Activated CD4-positive, alpha-beta T cell treated with anti-CD3 and anti-CD28 coated beads, Interleukin-2, amount 50 U/mL, for 48 hours (primary cell): ENCODE data around the gene SDHAF2.
"Not testable (repeated sequence)": the region's sequence is repeated elsewhere in the genome, so short reads cannot be mapped to it uniquely, and the experiment has no call there.

Source experiments
- DNase-seq, 2 experiments: peaks; one replicate each; pipeline ENCODE4 v3.0.0-alpha.2; 2020

The SDHAF2 gene

DNA sequence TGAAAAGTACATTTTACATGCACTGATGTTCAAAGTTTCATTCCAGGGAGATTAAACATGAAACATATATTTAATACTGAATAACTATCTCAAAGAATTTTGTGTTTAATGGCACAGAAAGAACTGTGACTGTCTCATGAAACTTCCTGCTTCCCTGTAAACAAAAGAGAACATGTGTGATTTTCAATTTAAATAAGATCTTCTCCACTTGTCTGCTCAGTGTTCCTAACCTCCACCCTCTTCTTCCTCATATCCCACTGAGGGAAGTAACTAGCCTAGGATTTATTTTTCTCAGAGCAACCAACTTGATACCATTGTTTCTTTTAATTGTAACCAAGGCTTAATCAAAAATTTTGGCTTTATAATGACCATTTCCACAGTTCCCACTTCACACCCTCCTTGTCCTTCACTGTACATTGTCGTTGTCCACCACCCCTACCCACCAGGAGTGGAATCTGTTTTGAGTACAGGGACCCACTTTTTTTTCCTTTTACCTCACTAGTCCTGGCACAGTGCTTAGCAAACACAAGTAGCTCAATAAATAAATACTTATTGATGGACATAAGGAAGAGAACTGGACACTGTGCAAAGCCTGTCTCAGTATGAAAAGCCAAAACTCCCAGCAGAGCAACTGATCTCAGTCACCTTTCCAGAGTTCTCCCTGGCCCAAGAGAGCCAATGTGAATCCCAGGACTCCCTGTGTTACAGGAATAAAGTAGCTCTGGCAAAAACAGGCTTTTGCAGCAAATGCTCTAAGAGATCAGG, 4.4 kb upstream of the SDHAF2 start:
- no peak for DNase-seq

DNA sequence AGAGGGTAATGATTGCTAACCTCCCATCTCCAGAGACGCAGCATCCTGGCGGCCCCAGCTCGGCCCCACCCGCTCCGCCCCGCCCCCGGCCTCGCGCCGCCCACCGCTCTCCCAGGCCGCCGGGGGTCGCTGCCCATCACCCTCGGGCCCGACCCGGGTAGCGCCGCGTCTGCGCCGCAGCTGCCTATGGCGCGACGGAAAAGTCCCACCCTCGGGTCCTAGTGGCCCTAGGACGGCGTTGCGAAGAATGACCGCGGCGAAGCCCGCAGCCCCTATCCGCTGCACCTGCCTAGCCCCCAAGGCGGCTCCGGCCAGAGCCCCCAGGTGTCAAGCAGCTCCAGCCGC, 606 bp upstream of the SDHAF2 start:
- DNase-seq = peak; percentile 72

GRCh38 chr11:61430839-61431238, 915 bp downstream of the SDHAF2 start:
- DNase-seq = not testable (repeated sequence)

DNA sequence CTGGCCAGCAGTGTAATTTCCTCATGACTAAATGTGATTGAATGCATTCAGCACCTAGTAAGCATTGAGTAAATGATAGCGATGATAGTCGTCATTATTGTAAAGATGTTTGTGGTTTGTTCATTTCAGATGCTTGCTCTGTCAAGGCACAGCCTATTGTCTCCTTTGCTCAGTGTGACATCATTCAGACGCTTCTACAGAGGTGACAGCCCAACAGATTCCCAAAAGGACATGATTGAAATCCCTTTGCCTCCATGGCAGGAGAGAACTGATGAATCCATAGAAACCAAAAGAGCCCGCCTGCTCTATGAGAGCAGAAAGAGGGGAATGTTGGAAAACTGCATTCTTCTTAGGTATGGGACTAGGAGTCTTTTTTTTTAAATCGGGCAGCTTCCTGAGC, 7.6 kb downstream of the SDHAF2 start:
- no peak for DNase-seq

GRCh38 chr11:61439615-61440014, 9.7 kb downstream of the SDHAF2 start:
- DNase-seq = no peak

DNA sequence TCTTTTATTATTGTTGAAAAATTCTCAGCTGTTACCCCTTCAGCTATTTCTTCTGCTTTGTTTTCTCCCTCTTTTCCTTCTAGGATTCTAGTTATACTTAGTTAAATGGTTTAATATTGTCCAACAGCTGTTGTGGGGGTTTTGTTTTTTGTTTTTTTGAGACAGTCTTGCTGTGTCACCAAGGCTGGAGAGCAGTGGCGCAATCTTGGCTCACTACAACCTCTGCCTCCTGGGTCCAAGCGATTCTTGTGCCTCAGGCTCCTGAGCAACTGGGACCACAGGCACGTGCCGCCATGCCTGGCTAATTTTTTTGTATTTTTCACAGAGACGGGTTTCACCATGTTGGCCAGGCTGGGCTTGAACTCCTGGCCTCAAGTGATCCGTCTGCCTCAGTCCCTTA, 12.7 kb downstream of the SDHAF2 start:
- no peak for DNase-seq

DNA sequence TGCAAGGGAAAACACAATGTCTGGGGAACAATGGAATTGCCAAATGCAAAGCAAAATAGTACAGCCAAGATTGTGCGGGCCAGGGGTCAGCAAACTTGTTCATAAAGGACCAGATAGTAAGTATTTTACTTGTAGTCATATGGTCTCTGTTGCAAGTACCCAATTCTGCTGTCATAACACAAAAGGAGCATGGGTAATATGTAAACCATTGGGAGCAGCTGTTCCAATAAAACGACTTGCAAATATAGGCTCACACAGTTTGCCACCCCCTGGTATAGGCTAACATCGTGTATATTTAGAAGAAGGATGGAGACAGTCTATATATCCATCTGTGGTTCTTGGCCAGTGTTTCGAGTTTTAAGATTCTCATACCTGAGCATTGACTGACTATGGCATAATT, 15.6 kb downstream of the SDHAF2 start:
- no peak for DNase-seq

DNA sequence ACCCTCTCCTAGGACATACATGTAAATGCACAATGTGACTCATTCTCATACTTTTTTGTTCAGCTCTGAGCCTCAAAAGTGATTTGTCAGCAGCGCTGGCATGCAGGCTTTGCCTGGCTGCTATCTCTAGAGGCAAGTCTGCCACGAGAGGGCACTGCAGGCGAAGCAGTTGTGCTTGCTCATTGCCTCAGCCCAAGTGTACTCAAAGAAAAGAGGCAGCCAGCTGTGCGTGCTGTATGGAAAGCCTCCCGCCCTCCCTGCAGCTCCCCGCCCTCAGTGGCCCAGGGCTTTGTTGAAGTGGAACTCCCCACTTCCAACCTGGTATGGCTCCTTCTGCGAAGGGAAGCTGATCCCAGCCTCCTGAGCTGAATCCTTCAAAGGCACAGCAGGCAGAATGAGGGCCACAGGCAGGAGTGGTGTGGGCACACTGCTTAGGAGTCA, 16.3 kb downstream of the SDHAF2 start:
- peak; percentile 89 to 92 for DNase-seq

DNA sequence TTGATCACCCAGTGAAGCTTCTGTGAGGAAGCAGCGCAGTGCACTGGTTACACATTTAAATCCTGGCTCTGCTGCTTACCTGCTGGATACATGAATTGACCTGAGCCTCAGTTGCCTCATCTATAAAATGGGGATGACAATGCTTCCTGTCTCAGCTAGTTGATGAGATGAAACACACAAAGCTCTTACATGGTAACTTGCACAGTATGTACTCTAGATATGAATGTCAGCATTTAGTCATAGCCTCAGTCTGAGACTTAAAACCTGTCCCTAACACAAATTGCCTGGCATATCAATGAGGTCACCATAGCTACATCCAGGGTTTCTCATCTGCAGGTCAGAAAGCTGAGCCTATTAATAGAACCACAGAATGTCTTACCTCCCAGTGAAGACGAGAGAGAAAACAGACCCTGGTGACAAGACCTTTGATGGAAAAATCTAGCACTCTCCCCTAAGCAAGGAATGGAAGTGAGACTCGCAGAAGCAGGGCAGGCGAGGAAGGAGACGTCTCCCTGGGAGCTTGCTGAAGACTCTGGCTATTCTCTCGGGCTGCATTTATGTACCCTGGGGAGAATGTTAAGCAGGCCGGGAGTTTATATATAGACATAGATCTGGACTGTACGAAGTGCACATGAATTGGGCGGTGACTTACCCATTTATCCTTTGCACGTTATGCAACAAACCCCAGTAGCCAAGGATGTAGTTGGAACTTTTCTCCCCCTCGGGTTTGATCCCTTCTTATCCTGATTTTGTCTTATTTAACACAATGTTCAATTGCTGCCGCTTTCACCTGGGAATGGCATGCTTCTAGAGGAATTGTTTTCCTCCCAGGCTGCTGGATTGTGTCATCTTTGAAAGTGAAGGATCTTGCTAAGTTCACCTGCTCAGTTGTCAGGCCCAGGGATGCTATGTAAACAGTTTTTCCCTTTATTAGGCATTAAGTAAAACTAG, 18.0 kb downstream of the SDHAF2 start:
- DNase-seq = peak; percentile 5 to 11

DNA sequence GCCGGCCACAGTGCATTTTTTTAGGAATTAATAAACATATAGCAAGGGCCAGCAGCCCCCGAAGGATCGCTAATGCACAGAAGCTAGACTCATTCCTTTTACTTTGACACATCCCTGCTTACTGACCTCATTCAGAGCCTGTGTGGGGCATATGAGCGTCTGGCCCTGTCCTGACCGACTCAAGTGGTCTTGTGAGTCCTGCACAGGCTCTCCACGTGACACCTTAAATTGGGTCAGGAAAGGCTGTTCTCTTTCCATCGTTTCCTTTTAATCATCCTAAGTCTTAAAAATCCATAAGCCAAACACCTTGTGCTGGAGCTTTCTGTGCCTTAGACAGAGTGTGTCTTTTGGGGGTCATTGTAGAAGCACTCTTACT, 18.6 kb downstream of the SDHAF2 start:
- DNase-seq = no peak

GRCh38 chr11:61452825-61453224, 22.9 kb downstream of the SDHAF2 start:
- DNase-seq = no peak

DNA sequence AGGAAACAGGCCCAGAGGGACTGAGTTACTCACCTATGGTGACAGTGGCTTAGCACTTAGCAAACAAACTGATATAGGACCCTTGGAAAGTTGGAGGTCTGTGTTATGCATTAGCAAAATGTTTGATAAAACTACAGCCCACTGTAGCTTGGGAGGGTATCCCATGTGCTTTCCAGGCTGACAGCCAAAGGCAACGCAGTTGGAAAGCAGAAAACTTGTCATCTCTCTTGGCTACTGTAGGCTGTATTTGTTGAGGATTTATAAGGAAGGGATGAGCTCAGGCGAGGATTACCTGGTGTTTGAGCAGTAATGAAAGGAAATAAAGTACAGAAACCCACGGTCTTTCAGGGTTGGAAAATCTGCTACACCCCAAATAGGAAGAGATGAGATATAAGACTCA, 23.8 kb downstream of the SDHAF2 start:
- no peak for DNase-seq

- no peak for DNase-seq
Measured at GRCh38 chr11:61454520-61454919, 24.6 kb downstream of the SDHAF2 start.

GRCh38 chr11:61460474-61460881, 30.6 kb downstream of the SDHAF2 start:
- no peak for DNase-seq

DNA sequence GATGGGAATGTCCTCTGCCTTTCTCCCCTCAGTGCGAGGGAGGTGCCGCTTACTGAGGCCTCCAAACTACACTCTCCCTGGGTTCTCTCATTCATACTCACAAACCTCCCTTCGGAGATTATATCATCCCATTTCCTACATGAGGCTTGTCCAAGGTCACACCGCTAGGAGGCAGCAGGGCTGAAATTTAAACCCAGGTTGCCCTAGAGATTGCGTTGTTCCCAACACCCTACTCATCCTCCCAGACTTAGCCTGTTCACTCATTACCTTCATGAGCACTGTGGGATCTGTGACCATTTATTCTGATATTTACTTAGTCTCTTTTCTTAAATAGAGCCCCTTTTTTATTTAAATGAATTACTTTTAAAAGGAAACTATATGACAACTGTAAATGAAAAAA, 31.1 kb downstream of the SDHAF2 start:
- DNase-seq = no peak

DNA sequence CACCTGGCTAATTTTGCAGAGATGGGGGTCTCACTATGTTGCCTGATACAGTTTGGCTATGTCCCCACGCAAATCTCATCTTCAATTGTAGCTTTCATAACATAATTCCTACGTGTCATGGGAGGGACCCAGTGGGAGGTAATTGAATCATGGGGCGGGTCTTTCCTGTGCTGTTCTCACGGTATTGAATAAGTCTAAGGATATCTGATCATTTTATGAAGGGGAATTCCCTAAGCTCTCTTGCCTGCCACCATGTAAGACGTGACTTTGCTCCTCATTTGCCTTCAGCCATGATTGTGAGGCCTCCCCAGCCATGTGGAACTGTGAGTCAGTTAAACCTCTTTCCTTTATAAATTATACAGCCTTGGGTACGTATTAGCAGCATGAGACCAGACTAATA, 37.7 kb downstream of the SDHAF2 start:
- not testable (repeated sequence) for DNase-seq

DNA sequence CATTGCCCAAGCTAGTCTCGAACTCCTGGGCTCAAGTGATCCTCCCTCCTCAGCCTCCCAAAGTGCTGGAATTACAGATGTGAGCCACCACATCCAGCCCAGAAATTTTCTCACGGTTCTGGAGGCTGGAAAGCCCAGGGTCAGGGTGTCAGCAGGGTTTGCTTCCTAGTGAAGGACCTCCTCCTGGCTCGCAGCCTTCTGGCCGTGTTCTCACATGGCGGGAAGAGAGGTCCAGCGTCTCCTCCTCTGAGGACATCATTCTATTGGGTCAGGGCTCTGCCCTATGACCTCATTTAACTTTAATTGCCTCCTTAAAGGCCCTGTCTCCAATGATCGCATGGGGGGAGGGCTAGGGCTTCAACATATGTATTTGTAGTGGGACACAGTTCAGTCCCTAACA, 38.1 kb downstream of the SDHAF2 start:
- DNase-seq = no peak

GRCh38 chr11:61472282-61472681, 42.4 kb downstream of the SDHAF2 start:
- no peak for DNase-seq

DNA sequence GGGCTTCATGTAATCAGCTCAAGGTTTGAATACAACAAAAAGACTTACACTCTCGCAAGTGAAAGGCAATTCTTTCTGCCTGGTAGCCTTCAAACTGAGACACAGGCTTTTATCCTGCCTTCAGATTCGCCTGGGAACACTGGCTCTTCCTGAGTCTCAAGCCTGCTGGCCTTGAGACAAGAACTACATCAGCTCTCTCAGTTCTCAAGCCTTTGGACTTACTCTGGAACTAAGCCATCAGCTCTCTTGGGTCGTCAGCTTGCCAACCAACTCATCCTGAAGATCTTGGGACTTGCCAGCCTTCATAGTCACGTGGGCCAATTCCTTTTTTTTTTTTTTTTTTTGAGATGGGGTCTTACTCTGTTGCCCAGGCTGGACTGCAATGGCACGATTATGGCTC, 42.9 kb downstream of the SDHAF2 start:
- DNase-seq = no peak

DNA sequence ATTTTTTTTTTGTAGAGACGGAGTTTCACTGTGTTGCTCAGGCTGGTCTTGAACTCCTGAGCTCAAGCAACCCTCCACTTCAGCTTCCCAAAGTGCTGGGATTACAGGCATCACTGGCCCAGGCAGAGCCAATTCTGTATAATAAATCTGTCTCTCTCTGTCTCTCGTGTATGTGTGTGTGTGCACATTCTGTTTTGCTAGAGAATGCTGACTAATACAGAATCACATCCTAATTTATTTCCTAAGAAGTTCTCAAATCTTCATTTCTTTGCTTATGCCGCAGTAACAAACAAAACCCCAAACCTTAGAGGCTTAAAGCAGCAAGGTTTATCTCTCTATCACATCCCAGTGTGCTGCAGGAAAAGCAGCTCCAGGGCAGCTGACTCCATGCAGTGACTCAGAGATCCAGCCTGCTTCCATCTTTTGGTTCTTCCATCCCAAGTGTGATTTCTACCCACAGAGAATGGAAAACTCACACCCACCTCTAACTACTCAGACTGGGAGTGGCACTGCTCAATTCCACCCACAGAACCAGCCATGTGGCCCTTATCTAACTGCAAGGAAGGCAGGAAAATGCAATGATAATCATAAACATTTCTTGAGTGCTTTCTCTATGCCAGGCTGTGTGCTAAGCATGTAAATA, 43.6 kb downstream of the SDHAF2 start:
- no peak for DNase-seq

- no peak for DNase-seq
Measured at GRCh38 chr11:61474013-61474643, 44.2 kb downstream of the SDHAF2 start.

- DNase-seq = no peak
Measured at GRCh38 chr11:61475433-61475832, 45.5 kb downstream of the SDHAF2 start.

DNA sequence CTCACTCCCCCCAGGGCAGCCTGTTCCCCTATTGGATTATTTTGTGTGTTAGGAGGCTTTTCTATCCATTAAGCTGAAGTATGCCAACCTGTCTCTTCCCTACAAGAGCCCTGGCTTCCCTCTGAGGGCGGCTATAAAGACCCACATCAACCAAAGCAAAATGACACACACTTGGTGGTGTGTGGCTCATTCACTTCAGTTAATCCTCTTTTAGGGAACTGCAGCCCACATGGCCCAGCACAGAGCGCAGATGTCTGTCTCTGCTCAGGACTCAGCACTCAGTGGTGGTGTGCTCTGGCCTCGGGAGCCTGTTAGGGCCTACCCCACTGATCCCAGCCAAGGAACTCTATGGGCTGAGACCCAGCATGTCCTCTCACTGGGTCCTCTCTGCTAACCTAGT, 46.4 kb downstream of the SDHAF2 start:
- no peak for DNase-seq
